HCT116 (cell line): Measurements from ENCODE around the gene NEUROG1. TPM values are rescaled to one million over a fixed set of nuclear protein-coding genes. Genes with fewer than 3 reads are reported as not detected.

Source experiments
- ATAC-seq: fragments of 200-7000 bp; cut with Tn5 transposase; 2 replicates; pipeline ENCODE4 v1.9.1; 2020; ENCODE audit warnings: mild to moderate bottlenecking, moderate library complexity
- BruUV-seq: library from RNA; stranded (reverse); fragments of 400-500 nt; replicated peaks from 2 replicates; lab custom pipeline; 2021; lab: Mats Ljungman, UMichigan
- CTCF ChIA-PET: fragments of 300-600 bp; sonication (Branson Sonifier 250); formaldehyde crosslinking; loops from one replicate; lab custom pipeline; 2021; ENCODE audit warnings: antibody characterized with exemption; lab: Charles Lee
- POLR2A ChIA-PET: fragments of 300-600, 350-600 bp; sonication (Branson Sonifier 250); formaldehyde crosslinking; loops from one replicate; lab custom pipeline; 2021; ENCODE audit warnings: antibody characterized with exemption; lab: Charles Lee
- RAD21 ChIA-PET, 2 experiments: fragments of 300-600 bp; sonication (Branson Sonifier 250); formaldehyde crosslinking; loops; one replicate each; lab custom pipeline; 2023; ENCODE audit warnings: low total read pairs in 2 of 2; ENCODE audit not compliant: uncharacterized antibody in 2 of 2, unreplicated experiment in 2 of 2, low non-redundant PET in 1 of 2; lab: Charles Lee
- DNase-seq: peaks from one replicate; pipeline ENCODE4 v3.0.0-alpha.2; 2010; ENCODE audit warnings: low read depth, low spot score
- H2AFZ ChIP-seq: fragments of 200-600 bp; shearing (Covaris generic), sonication (generic); 2 replicates; pipeline ENCODE4 v1.6.1; 2017; ENCODE audit warnings: low read depth, mixed run types, mixed read lengths, antibody characterized with exemption, low read length; ENCODE audit not compliant: poor library complexity, severe bottlenecking
- H3K27ac ChIP-seq: 2 replicates; pipeline ENCODE4 v1.5.1; 2012; ENCODE audit warnings: low read depth, low read length
- H3K27me3 ChIP-seq: fragments of 200-600 bp; sonication (generic); 2 replicates; pipeline ENCODE4 v1.6.1; 2016; ENCODE audit warnings: mixed run types, low read length, mixed read lengths; ENCODE audit not compliant: insufficient read depth
- H3K36me3 ChIP-seq, 2 experiments: fragments of 200-500 bp in 1 of 2; fragments of 200-600 bp in 1 of 2; sonication (Bioruptor generic) in 1 of 2; sonication (generic) in 1 of 2; 2 replicates each; pipeline versions ENCODE4 v1.5.1 to v1.6.1; 2014 to 2016; ENCODE audit warnings: low read length in 2 of 2, inconsistent platforms in 1 of 2, mixed read lengths in 1 of 2, mixed run types in 1 of 2; ENCODE audit not compliant: insufficient read depth in 2 of 2, control insufficient read depth in 1 of 2
- H3K4me1 ChIP-seq, 2 experiments: fragments of 200-600 bp in 1 of 2; sonication (generic) in 1 of 2; 2 replicates each; pipeline versions ENCODE4 v1.5.1 to v1.6.1; 2012 to 2017; ENCODE audit warnings: low read length in 2 of 2, inconsistent platforms in 1 of 2, mild to moderate bottlenecking in 1 of 2, mixed read lengths in 1 of 2, mixed run types in 1 of 2, moderate library complexity in 1 of 2; ENCODE audit not compliant: insufficient read depth in 2 of 2, control insufficient read depth in 1 of 2
- H3K4me2 ChIP-seq: fragments of 200-600 bp; sonication (generic); 2 replicates; pipeline ENCODE4 v1.6.1; 2017; ENCODE audit warnings: mixed run types, low read length, mixed read lengths
- H3K4me3 ChIP-seq, 2 experiments: fragments of 200-600 bp in 1 of 2; sonication (generic) in 1 of 2; replicated peaks in 1 of 2; 2 replicates each; pipeline ENCODE4 v1.5.1; 2011 to 2016; ENCODE audit warnings: low read length in 2 of 2, control low read depth in 1 of 2, low read depth in 1 of 2, mild to moderate bottlenecking in 1 of 2, mixed read lengths in 1 of 2, mixed run types in 1 of 2
- H3K79me2 ChIP-seq: fragments of 200-600 bp; sonication (generic); 2 replicates; pipeline ENCODE4 v1.6.1; 2017; ENCODE audit warnings: mild to moderate bottlenecking, mixed run types, low read length, moderate library complexity, mixed read lengths; ENCODE audit not compliant: insufficient read depth
- H3K9ac ChIP-seq: fragments of 200-600 bp; sonication (generic); 2 replicates; pipeline ENCODE4 v1.6.1; 2016; ENCODE audit warnings: low read length, mixed read lengths
- H3K9me2 ChIP-seq: fragments of 200-600 bp; sonication (generic), shearing (Covaris generic); 2 replicates; pipeline ENCODE4 v1.6.1; 2017; ENCODE audit warnings: mixed run types, mild to moderate bottlenecking, moderate library complexity; ENCODE audit not compliant: insufficient read depth
- H3K9me3 ChIP-seq, 2 experiments: fragments of 200-500 bp in 1 of 2; fragments of 200-600 bp in 1 of 2; sonication (Bioruptor generic) in 1 of 2; sonication (generic) in 1 of 2; 2 replicates each; pipeline ENCODE4 v1.6.1; 2014 to 2017; ENCODE audit warnings: low read length in 2 of 2, mixed read lengths in 2 of 2, inconsistent platforms in 1 of 2, low read depth in 1 of 2, mild to moderate bottlenecking in 1 of 2, mixed run types in 1 of 2, moderate library complexity in 1 of 2; ENCODE audit not compliant: control insufficient read depth in 1 of 2, insufficient read depth in 1 of 2
- H4K20me1 ChIP-seq: fragments of 200-600 bp; sonication (generic), shearing (Covaris generic); 2 replicates; pipeline ENCODE4 v1.6.1; 2017; ENCODE audit warnings: mixed run types, mild to moderate bottlenecking, moderate library complexity; ENCODE audit not compliant: insufficient read depth
- CEBPB ChIP-seq: IDR thresholded peaks from 2 replicates; pipeline ENCODE4 v1.6.1; 2012; ENCODE audit warnings: low read depth
- CTCF ChIP-seq, 3 experiments: fragments of 200-600 bp in 1 of 3; sonication (generic) in 1 of 3; IDR thresholded peaks in 2 of 3; conservative IDR thresholded peaks in 1 of 3; 2 replicates each; pipeline ENCODE4 v1.5.1; 2012 to 2017; ENCODE audit warnings: low read depth in 2 of 3, low read length in 2 of 3, antibody characterized with exemption in 1 of 3, borderline replicate concordance in 1 of 3, control low read depth in 1 of 3, mild to moderate bottlenecking in 1 of 3, mixed read lengths in 1 of 3, mixed run types in 1 of 3, moderate library complexity in 1 of 3; ENCODE audit not compliant: insufficient read depth in 1 of 3
- EZH2phosphoT487 ChIP-seq: fragments of 200-600 bp; IDR thresholded peaks from 2 replicates; pipeline ENCODE4 v1.6.1; 2018; ENCODE audit warnings: antibody characterized with exemption, borderline replicate concordance
- JUND ChIP-seq: IDR thresholded peaks from 2 replicates; pipeline ENCODE4 v1.6.1; 2012
- MAX ChIP-seq: IDR thresholded peaks from 2 replicates; pipeline ENCODE4 v1.6.1; 2012
- POLR2AphosphoS5 ChIP-seq: IDR thresholded peaks from 2 replicates; pipeline ENCODE4 v1.6.1; 2011; ENCODE audit warnings: mild to moderate bottlenecking, low read depth, low read length, moderate library complexity
- RAD21 ChIP-seq: IDR thresholded peaks from 2 replicates; pipeline ENCODE4 v1.6.1; 2012; ENCODE audit warnings: low read depth, mild to moderate bottlenecking
- ZBTB33 ChIP-seq: IDR thresholded peaks from 2 replicates; pipeline ENCODE4 v1.6.1; 2011; ENCODE audit warnings: mild to moderate bottlenecking, low read length, moderate library complexity; ENCODE audit not compliant: insufficient replicate concordance; ENCODE audit errors: extremely low read depth
- ZNF274 ChIP-seq: fragments of 200-500 bp; sonication (Bioruptor generic); IDR thresholded peaks from 2 replicates; pipeline ENCODE4 v1.6.1; 2014; ENCODE audit warnings: mild to moderate bottlenecking, low read depth, low read length, inconsistent platforms
- intact Hi-C: fragments of 100-400 bp; cut with micrococcal nuclease; formaldehyde crosslinking; loops from 2 replicates; pipeline ENCODE4 v1.10.0; 2022
- total RNA-seq: library from RNA; stranded (reverse); gene quantifications from one replicate; pipeline ENCODE4 v1.2.1, GENCODE V29; 2021; ENCODE audit not compliant: unreplicated experiment

Gene NEUROG1
- total RNA-seq, 1 experiment from 2014 or later: not detected

GRCh38 chr5:135538261-135538660 is 2.5 kb upstream of the NEUROG1 start:
- H3K4me2 ChIP-seq: no peak overlapping the region
- DNase-seq (no peak), ATAC-seq (no peak)
- H3K4me1 ChIP-seq: no peaks in the 10 kb centered on the region
- H3K9ac ChIP-seq: no peak overlapping the region
- H3K36me3 ChIP-seq: no peaks in the 10 kb centered on the region
- no TSS peak for BruUV-seq
- H3K4me3 ChIP-seq: no peak overlapping the region
- H3K27ac ChIP-seq: no peak overlapping the region
- ChIA-PET CTCF (interaction anchor here (0.7 to 1.3 kb wide), 2 partner anchors 14 to 72 kb away, joined by 3 to 4 read pairs; no protein-coding TSS in a partner anchor), POLR2A (no interaction called here), RAD21 (no interaction called here)
- intact Hi-C loops: no loop called here
- H2AFZ ChIP-seq: no peak overlapping the region
- no peaks in the 10 kb centered on the region for H4K20me1 ChIP-seq
- no peaks in the 10 kb centered on the region for H3K9me2 ChIP-seq
- H3K9me3 ChIP-seq: no peaks in the 10 kb centered on the region
- no peaks in the 10 kb centered on the region for H3K79me2 ChIP-seq
- peaks cover 4% of the 10 kb centered on the region; the same call in 1 of the 2 replicates for H3K27me3 ChIP-seq
- no peak for TF ChIP-seq JUND
- TF ChIP-seq CEBPB: no peak
- no peak for TF ChIP-seq ZNF274
- TF ChIP-seq RAD21: no peak
- no peak for TF ChIP-seq EZH2phosphoT487
- TF ChIP-seq MAX: no peak
- TF ChIP-seq POLR2AphosphoS5: no peak
- TF ChIP-seq ZBTB33: no peak
- TF ChIP-seq CTCF (IDR thresholded peaks at IDR 0.05 in 2 of 3, conservative IDR thresholded peaks at IDR 0.05 in 1 of 3; ENCODE audit: borderline replicate concordance in 1 of 3, insufficient read depth in 1 of 3, low read depth in 2 of 3, low read length in 2 of 3): no peak
- TF ChIP-seq, all 23 proteins: peak for 0
